ENCODE data around the gene KY. TPM values are rescaled to one million over a fixed set of nuclear protein-coding genes. Genes with fewer than 3 reads are reported as not detected.
"Not testable (repeated sequence)": the region's sequence is repeated elsewhere in the genome, so short reads cannot be mapped to it uniquely, and the experiment has no call there.

Gene KY
- total and polyA plus RNA-seq, 4 donors = 0.05 to 0.08 TPM; not detected in 2

GRCh38 chr3:134576426-134576825 lies 74.4 kb downstream of the KY start:
- 81% methylated on average over 6 of the region's 6 CpGs for WGBS

GRCh38 chr3:134569899-134570298 lies 80.9 kb downstream of the KY start:
- not testable (repeated sequence) for H3K27ac ChIP-seq (ENCODE audit: low read depth in 1 of 2, low read length in 2 of 2); H3K9ac ChIP-seq (ENCODE audit: low read depth in 1 of 2, low read length in 2 of 2); H3K4me1 ChIP-seq (ENCODE audit: control insufficient read depth in 4 of 4, insufficient read depth in 4 of 4, low read length in 3 of 4); H3K9me3 ChIP-seq (ENCODE audit: control insufficient read depth in 4 of 4, low read length in 3 of 4); H3K27me3 ChIP-seq (ENCODE audit: control insufficient read depth in 4 of 4, insufficient read depth in 4 of 4, low read length in 3 of 4); H3K4me3 ChIP-seq (ENCODE audit: low read depth in 1 of 3, low read length in 3 of 3); DNase-seq (ENCODE audit: low spot score); H3K36me3 ChIP-seq (ENCODE audit: control insufficient read depth in 4 of 4, insufficient read depth in 3 of 4, low read depth in 1 of 4, low read length in 3 of 4)
- WGBS = 92% methylated on average over 2 of the region's 2 CpGs

More at GRCh38 chr3:134576426-134576825, 74.4 kb downstream of the KY start:
- no peak overlapping the region for H3K9ac ChIP-seq (ENCODE audit: low read depth in 1 of 2, low read length in 2 of 2)
- no peaks in the 10 kb centered on the region for H3K36me3 ChIP-seq (ENCODE audit: control insufficient read depth in 4 of 4, insufficient read depth in 3 of 4, low read depth in 1 of 4, low read length in 3 of 4)
- H3K27ac ChIP-seq (ENCODE audit: low read depth in 1 of 2, low read length in 2 of 2) = no peak overlapping the region
- no peaks in the 10 kb centered on the region for H3K9me3 ChIP-seq (ENCODE audit: control insufficient read depth in 4 of 4, low read length in 3 of 4)
- no peak for DNase-seq (ENCODE audit: low spot score)
- H3K27me3 ChIP-seq (ENCODE audit: control insufficient read depth in 4 of 4, insufficient read depth in 4 of 4, low read length in 3 of 4) = no peaks in the 10 kb centered on the region
- no peak for TF ChIP-seq ATF3 (IDR thresholded peaks at IDR 0.05)
- no peak for TF ChIP-seq ZBTB33 (IDR thresholded peaks at IDR 0.05)
- TF ChIP-seq FOXA1 (IDR thresholded peaks at IDR 0.05) = no peak
- no peak overlapping the region for H3K4me3 ChIP-seq (ENCODE audit: low read depth in 1 of 3, low read length in 3 of 3)
- H3K4me1 ChIP-seq (ENCODE audit: control insufficient read depth in 4 of 4, insufficient read depth in 4 of 4, low read length in 3 of 4) = no peaks in the 10 kb centered on the region

- DNase-seq (ENCODE audit: low spot score) = no peak
- no peaks in the 10 kb centered on the region for H3K36me3 ChIP-seq (ENCODE audit: control insufficient read depth in 4 of 4, insufficient read depth in 3 of 4, low read depth in 1 of 4, low read length in 3 of 4)
- no peaks in the 10 kb centered on the region for H3K9me3 ChIP-seq (ENCODE audit: control insufficient read depth in 4 of 4, low read length in 3 of 4)
- WGBS = 80% methylated on average over 6 of the region's 6 CpGs
- no peaks in the 10 kb centered on the region for H3K27me3 ChIP-seq (ENCODE audit: control insufficient read depth in 4 of 4, insufficient read depth in 4 of 4, low read length in 3 of 4)
- no peak overlapping the region for H3K9ac ChIP-seq (ENCODE audit: low read depth in 1 of 2, low read length in 2 of 2)
- H3K4me3 ChIP-seq (ENCODE audit: low read depth in 1 of 3, low read length in 3 of 3) = no peak overlapping the region
- TF ChIP-seq CTCF (IDR thresholded peaks at IDR 0.05; ENCODE audit: low read depth, low read length, missing input control) (no peak), TAF1 (conservative IDR thresholded peaks at IDR 0.05) (no peak), RAD21 (IDR thresholded peaks at IDR 0.05) (no peak)
- H3K4me1 ChIP-seq (ENCODE audit: control insufficient read depth in 4 of 4, insufficient read depth in 4 of 4, low read length in 3 of 4) = no peaks in the 10 kb centered on the region
- H3K27ac ChIP-seq (ENCODE audit: low read depth in 1 of 2, low read length in 2 of 2) = no peak overlapping the region
These were observed 82.0 kb downstream of the KY start for GRCh38 chr3:134568790-134569189.

- H3K27me3 ChIP-seq (ENCODE audit: control insufficient read depth in 4 of 4, insufficient read depth in 4 of 4, low read length in 3 of 4) = no peaks in the 10 kb centered on the region
- 68% methylated on average over 4 of the region's 4 CpGs for WGBS
- peaks cover 0 to 3% (median 0%) of the 10 kb centered on the region in 4 donors for H3K36me3 ChIP-seq (ENCODE audit: control insufficient read depth in 4 of 4, insufficient read depth in 3 of 4, low read depth in 1 of 4, low read length in 3 of 4)
- DNase-seq (ENCODE audit: low spot score) = no peak
- no peaks in the 10 kb centered on the region for H3K4me1 ChIP-seq (ENCODE audit: control insufficient read depth in 4 of 4, insufficient read depth in 4 of 4, low read length in 3 of 4)
- H3K27ac ChIP-seq (ENCODE audit: low read depth in 1 of 2, low read length in 2 of 2) = no peak overlapping the region
- H3K9ac ChIP-seq (ENCODE audit: low read depth in 1 of 2, low read length in 2 of 2) = no peak overlapping the region
- H3K4me3 ChIP-seq (ENCODE audit: low read depth in 1 of 3, low read length in 3 of 3) = no peak overlapping the region
- H3K9me3 ChIP-seq (ENCODE audit: control insufficient read depth in 4 of 4, low read length in 3 of 4) = no peaks in the 10 kb centered on the region
- TF ChIP-seq EGR1 (IDR thresholded peaks at IDR 0.05; ENCODE audit: low read depth in 2 of 2) = no peak
- TF ChIP-seq TAF1 (conservative IDR thresholded peaks at IDR 0.05) = no peak
- TF ChIP-seq HNF4A (conservative IDR thresholded peaks at IDR 0.05) = no peak
- no peak for TF ChIP-seq ATF3 (IDR thresholded peaks at IDR 0.05)
- TF ChIP-seq YY1 (IDR thresholded peaks at IDR 0.05) = no peak
- TF ChIP-seq JUND (IDR thresholded peaks at IDR 0.05) = no peak
- no peak for TF ChIP-seq REST (IDR thresholded peaks at IDR 0.05)
- no peak for TF ChIP-seq MAX (IDR thresholded peaks at IDR 0.05)
- TF ChIP-seq ZBTB33 (IDR thresholded peaks at IDR 0.05) = no peak
- TF ChIP-seq FOXA1 (IDR thresholded peaks at IDR 0.05) = no peak
- no peak for TF ChIP-seq NR2F2 (IDR thresholded peaks at IDR 0.05)
These were observed 83.2 kb downstream of the KY start for GRCh38 chr3:134567605-134568004.

Data from liver (tissue), 9 donors.